Choroid plexus epithelial cell (primary cell): ENCODE data around the gene SDCCAG8.

Source experiments
- DNase-seq: peaks from one replicate; pipeline ENCODE4 v3.0.0-alpha.2; 2010; ENCODE audit warnings: low read depth
- H3K4me3 ChIP-seq: 2 replicates; pipeline ENCODE4 v1.5.1; 2011; ENCODE audit warnings: low read depth, mild to moderate bottlenecking, control low read depth, low read length, moderate library complexity
- CTCF ChIP-seq: conservative IDR thresholded peaks from 2 replicates; pipeline ENCODE4 v1.5.1; 2011; ENCODE audit warnings: low read depth, mild to moderate bottlenecking, control low read depth, inconsistent platforms, low read length, moderate library complexity

SDCCAG8 gene

DNA sequence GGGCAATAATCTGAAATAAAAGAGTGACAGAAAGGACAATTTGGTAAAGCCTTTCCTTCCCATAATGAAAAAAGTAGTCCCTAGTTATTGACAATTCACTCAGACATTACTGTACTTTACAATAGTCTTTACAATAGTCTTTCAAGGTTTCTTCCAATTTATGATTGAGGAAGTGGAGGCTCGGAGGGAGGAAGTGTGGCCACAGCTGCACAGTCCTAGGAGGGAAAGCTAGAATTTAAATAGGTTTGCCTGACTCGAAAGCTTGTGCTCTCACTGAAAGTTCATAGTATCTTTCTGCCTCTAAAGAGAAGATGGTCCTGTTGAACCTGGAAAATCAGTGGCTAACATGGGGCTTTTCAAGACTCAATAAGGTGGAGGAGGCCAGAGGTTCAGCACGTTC, 203.2 kb downstream of the SDCCAG8 start:
- no peak overlapping the region for H3K4me3 ChIP-seq
- no peak for TF ChIP-seq CTCF
- DNase-seq: no peak

DNA sequence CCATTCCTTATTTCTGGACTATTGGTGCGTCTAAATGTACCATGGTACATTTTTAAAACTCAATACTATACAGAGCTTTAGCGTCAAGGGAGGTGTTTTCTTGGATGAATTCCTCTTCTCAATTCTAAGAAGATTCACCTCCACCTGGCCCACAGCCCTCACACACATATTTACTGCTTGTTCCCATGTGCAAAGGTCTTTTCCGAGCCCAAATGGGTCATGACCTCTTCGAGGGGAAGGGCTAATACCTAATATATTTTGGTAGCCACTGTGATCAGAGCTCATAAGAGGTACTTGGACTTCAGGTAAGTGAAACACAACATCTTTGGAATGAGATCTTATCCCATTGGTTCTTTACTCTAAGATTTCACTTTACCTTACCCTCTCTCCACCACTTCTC, 205.9 kb downstream of the SDCCAG8 start:
- no peak for DNase-seq
- no peak for TF ChIP-seq CTCF
- no peak overlapping the region for H3K4me3 ChIP-seq

- no peak overlapping the region for H3K4me3 ChIP-seq
- no peak for TF ChIP-seq CTCF
- DNase-seq: no peak
Measured at GRCh38 chr1:243462929-243463697, 207.3 kb downstream of the SDCCAG8 start.

- H3K4me3 ChIP-seq: no peak overlapping the region
- DNase-seq: no peak
- no peak for TF ChIP-seq CTCF
Measured at GRCh38 chr1:243465081-243465480, 209.2 kb downstream of the SDCCAG8 start.

DNA sequence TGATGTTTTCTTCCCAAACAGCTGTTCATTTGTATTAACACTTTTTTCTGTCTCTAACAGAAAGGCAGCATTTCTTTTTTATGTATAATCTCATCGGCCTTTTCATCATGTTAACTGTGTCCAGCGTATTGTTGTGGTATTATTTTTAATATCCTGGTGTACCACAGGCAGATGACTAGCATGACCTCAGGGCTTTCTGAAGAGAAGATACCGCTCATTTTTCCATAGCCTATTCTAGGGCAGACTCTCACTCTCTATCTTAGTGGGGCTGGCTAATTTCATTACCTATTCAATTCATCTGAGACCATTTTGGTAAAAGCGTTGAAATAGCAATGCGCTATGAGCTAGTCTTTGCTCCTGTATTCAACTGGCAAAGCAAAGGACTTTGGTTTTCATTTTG, 209.9 kb downstream of the SDCCAG8 start:
- no peak overlapping the region for H3K4me3 ChIP-seq
- no peak for TF ChIP-seq CTCF
- DNase-seq: no peak

DNA sequence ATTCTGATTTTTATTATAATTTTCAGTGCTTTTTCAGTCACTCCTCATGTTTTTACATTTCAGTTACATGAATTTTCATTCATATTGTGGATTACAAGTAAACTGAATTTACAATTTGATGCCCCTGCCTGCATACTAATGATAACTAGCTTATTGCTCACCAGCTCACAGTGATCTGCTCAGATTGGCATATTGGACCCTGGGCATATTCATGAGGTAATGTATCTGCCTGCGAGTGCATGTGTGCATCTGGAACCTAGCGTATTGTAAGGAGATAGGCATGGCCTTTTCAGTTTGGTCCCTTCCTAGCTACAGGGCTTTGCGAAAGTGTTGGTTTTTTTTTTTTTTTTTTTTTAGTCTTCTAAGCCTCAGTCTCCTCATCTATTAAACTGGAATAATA, 213.7 kb downstream of the SDCCAG8 start:
- H3K4me3 ChIP-seq: no peak overlapping the region
- DNase-seq: no peak
- no peak for TF ChIP-seq CTCF

- no peak for TF ChIP-seq CTCF
- no peak for DNase-seq
- H3K4me3 ChIP-seq: no peak overlapping the region
Measured at GRCh38 chr1:243470502-243470901, 214.7 kb downstream of the SDCCAG8 start.
